Neural cell (in vitro differentiated cells): ENCODE measurements around the gene RGS1.

Experiments
- EP300 ChIP-seq: fragments of 450-650 bp; conservative IDR thresholded peaks from 2 replicates; pipeline ENCODE4 v1.6.1; 2014; ENCODE audit warnings: antibody characterized with exemption, mild to moderate bottlenecking, moderate library complexity; ENCODE audit not compliant: poor library complexity, severe bottlenecking
- EZH2 ChIP-seq: fragments of 200-600, 300-800 bp; shearing (Covaris generic), sonication (generic); IDR thresholded peaks from 2 replicates; pipeline ENCODE4 v1.6.1; 2014; ENCODE audit warnings: antibody characterized with exemption, low read length, borderline replicate concordance, mild to moderate bottlenecking; ENCODE audit not compliant: insufficient read depth, poor library complexity, severe bottlenecking
- MXI1 ChIP-seq: fragments of 450-650 bp; conservative IDR thresholded peaks from 2 replicates; pipeline ENCODE4 v1.6.1; 2014; ENCODE audit warnings: antibody characterized with exemption, mild to moderate bottlenecking; ENCODE audit not compliant: poor library complexity, severe bottlenecking
- POLR2AphosphoS5 ChIP-seq: IDR thresholded peaks from 2 replicates; pipeline ENCODE4 v1.6.1; 2012
- RAD21 ChIP-seq: fragments of 450-650 bp; conservative IDR thresholded peaks from 2 replicates; pipeline ENCODE4 v1.6.1; 2014; ENCODE audit warnings: antibody characterized with exemption, mild to moderate bottlenecking, moderate library complexity
- SMC3 ChIP-seq: fragments of 450-650 bp; conservative IDR thresholded peaks from 2 replicates; pipeline ENCODE4 v1.6.1; 2014; ENCODE audit warnings: antibody characterized with exemption, mild to moderate bottlenecking, moderate library complexity; ENCODE audit not compliant: poor library complexity
- TAF1 ChIP-seq: IDR thresholded peaks from 2 replicates; pipeline ENCODE4 v1.6.1; 2012; ENCODE audit warnings: low read depth
- TF ChIP-seq, protein P1 (sequence below): fragments of 450-650 bp; IDR thresholded peaks from 2 replicates; pipeline ENCODE4 v1.5.1; 2014; ENCODE audit warnings: antibody characterized with exemption, mild to moderate bottlenecking, moderate library complexity; ENCODE audit not compliant: poor library complexity, severe bottlenecking
- TF ChIP-seq, protein P2 (sequence below): IDR thresholded peaks from 2 replicates; pipeline ENCODE4 v1.6.1; 2012; ENCODE audit warnings: borderline replicate concordance

DNA sequence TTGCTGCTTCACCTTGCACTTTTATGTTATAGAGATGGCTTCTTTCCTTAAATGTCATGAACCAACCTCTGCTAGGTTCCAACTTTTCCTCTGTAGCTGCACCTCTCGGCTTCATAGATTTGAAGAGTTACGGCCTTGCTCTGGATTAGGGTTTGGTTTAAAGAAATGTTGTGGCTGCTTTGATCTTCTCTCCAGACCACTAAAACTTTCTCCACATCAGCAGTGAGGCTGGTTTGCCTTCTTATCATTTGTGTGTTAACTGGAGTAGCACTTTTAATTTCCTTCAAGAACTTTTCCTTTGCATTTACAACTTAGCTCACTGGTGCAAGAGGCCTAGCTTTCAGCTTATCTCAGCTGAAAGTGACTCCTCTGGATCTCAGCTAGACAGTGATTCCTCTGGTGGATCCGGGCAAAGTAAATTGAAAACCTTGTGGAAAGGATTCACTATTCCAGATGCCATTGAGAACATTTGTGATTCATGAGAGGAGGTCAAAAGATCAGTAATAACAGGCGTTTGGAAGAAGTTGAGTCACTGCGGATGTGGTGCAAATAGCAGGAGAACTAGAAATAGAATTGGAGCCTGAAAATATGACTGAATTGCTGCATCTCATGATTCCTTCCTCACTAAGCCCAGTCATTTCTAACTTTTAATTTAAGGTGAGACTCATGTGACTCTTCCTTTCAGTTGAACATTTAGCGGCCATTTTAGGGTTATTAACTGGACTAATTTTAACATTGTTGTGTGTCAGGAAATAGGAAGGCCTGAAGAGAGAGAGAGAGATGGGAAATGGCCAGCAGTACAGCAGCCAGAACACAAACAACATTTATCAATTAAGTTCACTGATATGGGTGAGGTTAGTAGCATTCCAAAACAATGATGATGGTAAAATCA is 16.2 kb upstream of the RGS1 start:
- TF ChIP-seq, protein P1, sequence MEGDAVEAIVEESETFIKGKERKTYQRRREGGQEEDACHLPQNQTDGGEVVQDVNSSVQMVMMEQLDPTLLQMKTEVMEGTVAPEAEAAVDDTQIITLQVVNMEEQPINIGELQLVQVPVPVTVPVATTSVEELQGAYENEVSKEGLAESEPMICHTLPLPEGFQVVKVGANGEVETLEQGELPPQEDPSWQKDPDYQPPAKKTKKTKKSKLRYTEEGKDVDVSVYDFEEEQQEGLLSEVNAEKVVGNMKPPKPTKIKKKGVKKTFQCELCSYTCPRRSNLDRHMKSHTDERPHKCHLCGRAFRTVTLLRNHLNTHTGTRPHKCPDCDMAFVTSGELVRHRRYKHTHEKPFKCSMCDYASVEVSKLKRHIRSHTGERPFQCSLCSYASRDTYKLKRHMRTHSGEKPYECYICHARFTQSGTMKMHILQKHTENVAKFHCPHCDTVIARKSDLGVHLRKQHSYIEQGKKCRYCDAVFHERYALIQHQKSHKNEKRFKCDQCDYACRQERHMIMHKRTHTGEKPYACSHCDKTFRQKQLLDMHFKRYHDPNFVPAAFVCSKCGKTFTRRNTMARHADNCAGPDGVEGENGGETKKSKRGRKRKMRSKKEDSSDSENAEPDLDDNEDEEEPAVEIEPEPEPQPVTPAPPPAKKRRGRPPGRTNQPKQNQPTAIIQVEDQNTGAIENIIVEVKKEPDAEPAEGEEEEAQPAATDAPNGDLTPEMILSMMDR: no peak
- TF ChIP-seq EZH2 (no peak), POLR2AphosphoS5 (no peak), RAD21 (no peak), TAF1 (no peak), SMC3 (no peak), EP300 (no peak), MXI1 (no peak)
- TF ChIP-seq, protein P2, sequence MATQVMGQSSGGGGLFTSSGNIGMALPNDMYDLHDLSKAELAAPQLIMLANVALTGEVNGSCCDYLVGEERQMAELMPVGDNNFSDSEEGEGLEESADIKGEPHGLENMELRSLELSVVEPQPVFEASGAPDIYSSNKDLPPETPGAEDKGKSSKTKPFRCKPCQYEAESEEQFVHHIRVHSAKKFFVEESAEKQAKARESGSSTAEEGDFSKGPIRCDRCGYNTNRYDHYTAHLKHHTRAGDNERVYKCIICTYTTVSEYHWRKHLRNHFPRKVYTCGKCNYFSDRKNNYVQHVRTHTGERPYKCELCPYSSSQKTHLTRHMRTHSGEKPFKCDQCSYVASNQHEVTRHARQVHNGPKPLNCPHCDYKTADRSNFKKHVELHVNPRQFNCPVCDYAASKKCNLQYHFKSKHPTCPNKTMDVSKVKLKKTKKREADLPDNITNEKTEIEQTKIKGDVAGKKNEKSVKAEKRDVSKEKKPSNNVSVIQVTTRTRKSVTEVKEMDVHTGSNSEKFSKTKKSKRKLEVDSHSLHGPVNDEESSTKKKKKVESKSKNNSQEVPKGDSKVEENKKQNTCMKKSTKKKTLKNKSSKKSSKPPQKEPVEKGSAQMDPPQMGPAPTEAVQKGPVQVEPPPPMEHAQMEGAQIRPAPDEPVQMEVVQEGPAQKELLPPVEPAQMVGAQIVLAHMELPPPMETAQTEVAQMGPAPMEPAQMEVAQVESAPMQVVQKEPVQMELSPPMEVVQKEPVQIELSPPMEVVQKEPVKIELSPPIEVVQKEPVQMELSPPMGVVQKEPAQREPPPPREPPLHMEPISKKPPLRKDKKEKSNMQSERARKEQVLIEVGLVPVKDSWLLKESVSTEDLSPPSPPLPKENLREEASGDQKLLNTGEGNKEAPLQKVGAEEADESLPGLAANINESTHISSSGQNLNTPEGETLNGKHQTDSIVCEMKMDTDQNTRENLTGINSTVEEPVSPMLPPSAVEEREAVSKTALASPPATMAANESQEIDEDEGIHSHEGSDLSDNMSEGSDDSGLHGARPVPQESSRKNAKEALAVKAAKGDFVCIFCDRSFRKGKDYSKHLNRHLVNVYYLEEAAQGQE: no peak
